GM10248 (cell line): ENCODE measurements around the gene RPL13.

Experiments used
- CTCF ChIA-PET: fragments of 300-600 bp; sonication (Branson Sonifier 250); formaldehyde crosslinking; extraction: SDS; loops from one replicate; lab custom pipeline; 2021; ENCODE audit warnings: antibody characterized with exemption; lab: Yijun Ruan, JAX
- POLR2A ChIA-PET: fragments of 350-650 bp; sonication (Branson Sonifier 250); formaldehyde crosslinking; extraction: SDS; loops from one replicate; lab custom pipeline; 2020; ENCODE audit warnings: antibody characterized with exemption; lab: Yijun Ruan, JAX
- DNase-seq: peaks from one replicate; pipeline ENCODE4 v3.0.0; 2012; ENCODE audit errors: extremely low spot score
- TF ChIP-seq, protein P1 (sequence below): IDR thresholded peaks from 2 replicates; pipeline ENCODE4 v1.5.1; 2012; ENCODE audit warnings: mild to moderate bottlenecking, low read depth; ENCODE audit errors: extremely low read depth, missing control alignments, control extremely low read depth

Gene RPL13

DNA sequence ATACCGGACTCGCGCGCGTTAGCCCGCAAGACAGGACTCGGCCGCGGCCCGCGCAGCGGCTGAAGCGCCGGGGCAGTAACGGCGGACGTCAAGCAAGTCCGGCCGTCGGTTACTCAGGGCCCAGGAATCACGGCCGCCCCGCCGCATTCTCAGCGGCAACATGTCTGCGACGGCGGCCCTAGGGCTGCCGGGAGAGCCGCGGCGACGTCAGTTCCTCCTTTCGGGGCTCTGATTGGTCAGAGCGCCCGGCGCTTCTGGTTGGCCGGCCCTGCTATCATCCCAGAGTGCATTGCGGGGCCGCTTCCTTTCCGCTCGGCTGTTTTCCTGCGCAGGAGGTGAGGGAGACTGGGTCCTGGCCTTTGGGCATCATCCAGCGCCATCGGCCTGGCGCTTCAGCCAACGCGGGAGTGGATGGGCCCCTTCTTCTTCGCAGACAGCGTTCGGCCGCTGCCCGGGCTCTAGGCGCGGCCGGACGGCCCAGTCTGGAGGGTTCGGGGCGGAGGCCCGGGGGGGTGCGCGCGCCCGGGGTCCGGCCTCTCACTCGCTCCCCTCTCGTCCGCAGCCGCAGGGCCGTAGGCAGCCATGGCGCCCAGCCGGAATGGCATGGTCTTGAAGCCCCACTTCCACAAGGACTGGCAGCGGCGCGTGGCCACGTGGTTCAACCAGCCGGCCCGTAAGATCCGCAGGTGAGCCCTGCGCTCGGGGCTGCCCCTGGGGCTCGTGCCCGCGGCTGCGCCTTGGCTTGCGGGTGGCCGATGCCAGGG, at the start of gene RPL13:
Gene RPL13, plus strand, starts transcription at position 305 of the 764 bp plus-strand sequence. Its CDS starts 278 bp downstream, at position 583.
- CTCF ChIA-PET, result no interaction called here
- POLR2A ChIA-PET, result no interaction called here
- TF ChIP-seq, protein P1, sequence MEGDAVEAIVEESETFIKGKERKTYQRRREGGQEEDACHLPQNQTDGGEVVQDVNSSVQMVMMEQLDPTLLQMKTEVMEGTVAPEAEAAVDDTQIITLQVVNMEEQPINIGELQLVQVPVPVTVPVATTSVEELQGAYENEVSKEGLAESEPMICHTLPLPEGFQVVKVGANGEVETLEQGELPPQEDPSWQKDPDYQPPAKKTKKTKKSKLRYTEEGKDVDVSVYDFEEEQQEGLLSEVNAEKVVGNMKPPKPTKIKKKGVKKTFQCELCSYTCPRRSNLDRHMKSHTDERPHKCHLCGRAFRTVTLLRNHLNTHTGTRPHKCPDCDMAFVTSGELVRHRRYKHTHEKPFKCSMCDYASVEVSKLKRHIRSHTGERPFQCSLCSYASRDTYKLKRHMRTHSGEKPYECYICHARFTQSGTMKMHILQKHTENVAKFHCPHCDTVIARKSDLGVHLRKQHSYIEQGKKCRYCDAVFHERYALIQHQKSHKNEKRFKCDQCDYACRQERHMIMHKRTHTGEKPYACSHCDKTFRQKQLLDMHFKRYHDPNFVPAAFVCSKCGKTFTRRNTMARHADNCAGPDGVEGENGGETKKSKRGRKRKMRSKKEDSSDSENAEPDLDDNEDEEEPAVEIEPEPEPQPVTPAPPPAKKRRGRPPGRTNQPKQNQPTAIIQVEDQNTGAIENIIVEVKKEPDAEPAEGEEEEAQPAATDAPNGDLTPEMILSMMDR, result no peak
- peak; percentile 98 for DNase-seq

DNA sequence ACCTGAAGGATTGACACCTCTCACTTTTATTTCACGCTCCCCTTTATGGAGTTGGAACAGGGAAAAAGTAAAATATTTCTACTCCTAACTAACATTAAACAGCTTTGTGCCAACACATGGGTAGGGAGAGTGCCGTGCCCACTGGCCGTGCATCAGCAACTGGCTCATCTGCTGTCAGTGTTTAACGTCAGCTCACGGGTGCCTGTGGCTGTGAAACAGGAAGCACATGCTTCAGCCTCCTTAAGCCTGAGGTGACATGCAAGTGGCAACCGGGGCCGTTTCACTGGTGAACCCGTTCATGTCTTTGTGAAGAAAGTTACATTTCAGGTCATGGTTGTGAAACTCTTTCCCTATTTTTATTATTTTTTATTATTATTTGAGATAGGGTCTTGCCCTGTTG, 49.1 kb upstream of the RPL13 start:
- CTCF ChIA-PET, result interaction anchor here (1.1 to 1.7 kb wide), 2 partner anchors 55 to 182 kb away, joined by 3 read pairs; no protein-coding TSS in a partner anchor
- POLR2A ChIA-PET, result no interaction called here

DNA sequence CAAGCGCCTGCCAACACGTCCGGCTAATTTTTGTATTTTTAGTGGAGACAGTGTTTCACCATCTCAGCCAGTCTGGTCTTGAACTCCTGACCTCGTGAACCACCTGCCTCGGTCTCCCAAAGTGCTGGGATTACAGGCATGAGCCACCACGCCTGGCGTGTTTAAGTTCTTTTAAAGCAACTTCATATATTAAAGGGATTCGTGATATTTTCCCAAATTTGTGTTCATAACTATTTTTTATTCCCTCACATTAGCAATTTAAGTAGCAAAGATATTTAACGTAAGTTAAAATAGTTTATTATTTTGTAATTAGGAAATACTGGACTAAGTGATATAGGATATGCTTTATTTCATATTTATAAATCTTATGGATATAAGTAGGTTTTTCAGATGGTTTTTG, 48.0 kb upstream of the RPL13 start:
- CTCF ChIA-PET, result no interaction called here
- POLR2A ChIA-PET, result no interaction called here
- TF ChIP-seq, protein P1, result no peak
- no peak for DNase-seq

More for the DNA sequence above, 49.1 kb upstream of the RPL13 start:
- DNase-seq, result no peak
- TF ChIP-seq, protein P1, result no peak

DNA sequence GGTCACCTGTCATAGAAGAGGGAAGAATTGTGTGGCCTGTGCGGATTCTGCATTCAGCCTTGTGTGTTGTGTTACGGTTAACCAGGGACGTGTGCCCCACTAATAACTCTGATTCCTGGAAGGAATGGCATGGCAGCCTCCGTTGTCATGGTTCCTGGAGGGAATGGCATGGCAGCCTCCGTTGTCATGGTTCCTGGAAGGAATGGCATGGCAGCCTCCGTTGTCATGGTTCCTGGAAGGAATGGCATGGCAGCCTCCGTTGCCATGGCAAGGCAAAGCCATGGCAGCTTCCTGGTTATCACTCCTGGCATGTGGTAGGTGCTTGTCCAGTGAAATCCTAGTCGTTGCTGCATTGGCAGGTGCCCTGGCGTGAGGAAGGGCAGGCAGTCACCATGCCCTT, 43.4 kb upstream of the RPL13 start:
- TF ChIP-seq, protein P1, result no peak
- ChIA-PET POLR2A (no interaction called here), CTCF (interaction anchor here (1.3 kb wide), 1 partner anchor 8 kb away, joined by 5 read pairs; no protein-coding TSS in a partner anchor)
- DNase-seq, result no peak

DNA sequence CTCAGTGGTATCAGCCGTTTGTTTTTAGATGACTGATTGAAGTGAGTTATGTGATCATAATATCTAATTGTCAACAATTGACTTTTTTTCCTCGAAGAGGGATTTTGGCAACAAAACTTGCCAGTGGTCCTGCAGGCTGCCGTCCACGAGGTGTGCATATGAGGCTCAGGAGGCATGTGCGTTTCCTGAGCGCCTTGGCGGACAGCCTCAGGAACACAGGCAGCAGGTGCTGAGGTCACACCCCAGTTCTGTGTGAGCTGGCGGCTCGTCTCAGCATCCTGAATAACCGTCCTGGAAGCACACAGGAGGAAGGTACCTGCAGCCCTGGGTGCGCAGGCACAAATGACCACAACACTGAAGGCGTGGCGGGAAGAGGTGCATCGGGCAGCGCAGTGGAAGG, 40.6 kb upstream of the RPL13 start:
- CTCF ChIA-PET, result no interaction called here
- DNase-seq, result no peak
- TF ChIP-seq, protein P1, result no peak
- POLR2A ChIA-PET, result no interaction called here

DNA sequence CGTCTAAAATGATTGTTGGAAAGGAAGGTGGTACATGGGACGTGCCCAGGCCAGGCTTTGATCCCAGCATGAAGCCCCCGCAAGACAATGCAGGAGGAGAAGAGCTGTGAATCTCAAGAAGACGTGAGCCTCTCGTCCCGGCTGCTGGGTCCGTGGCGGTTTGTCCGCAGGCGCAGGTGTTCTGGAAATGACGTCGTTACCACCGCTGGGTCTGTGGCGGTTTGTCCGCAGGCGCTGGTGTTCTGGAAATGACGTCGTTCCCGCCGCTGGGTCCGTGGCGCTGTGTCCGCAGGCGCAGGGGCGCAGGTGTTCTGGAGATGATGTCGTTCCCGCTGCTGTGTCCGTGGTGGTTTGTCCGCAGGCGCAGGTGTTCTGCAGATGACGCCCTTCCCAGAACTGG, 38.2 kb upstream of the RPL13 start:
- no peak for DNase-seq
- TF ChIP-seq, protein P1, result no peak
- CTCF ChIA-PET, result no interaction called here
- POLR2A ChIA-PET, result no interaction called here
